T1000 (cell line): Measurements from ENCODE around the gene DNAAF1.

Source experiments
- DNase-seq: peaks from one replicate; lab custom pipeline; 2025; ENCODE audit warnings: mixed read lengths; lab: John Stamatoyannopoulos, UW

The DNAAF1 gene

GRCh38 chr16:84161037-84161436 is 15.9 kb downstream of the DNAAF1 start:
- no peak for DNase-seq

GRCh38 chr16:84161801-84162200 is 16.7 kb downstream of the DNAAF1 start:
- DNase-seq: no peak

- no peak for DNase-seq
These were observed 20.6 kb downstream of the DNAAF1 start for GRCh38 chr16:84165746-84166145.

- DNase-seq: no peak
These were observed 21.9 kb downstream of the DNAAF1 start for GRCh38 chr16:84166796-84167695.

- DNase-seq: no peak
These were observed 24.7 kb downstream of the DNAAF1 start for GRCh38 chr16:84169765-84170310.

- DNase-seq: no peak
These were observed 29.3 kb downstream of the DNAAF1 start for GRCh38 chr16:84174396-84174795.

GRCh38 chr16:84175350-84176081 is 30.4 kb downstream of the DNAAF1 start:
- no peak for DNase-seq

- DNase-seq: no peak
These were observed 31.3 kb downstream of the DNAAF1 start for GRCh38 chr16:84176192-84177053.

GRCh38 chr16:84177741-84178073 is 32.6 kb downstream of the DNAAF1 start:
- no peak for DNase-seq

- no peak for DNase-seq
These were observed 33.1 kb downstream of the DNAAF1 start for GRCh38 chr16:84178146-84178765.

GRCh38 chr16:84178892-84179611 is 33.9 kb downstream of the DNAAF1 start:
- no peak for DNase-seq

GRCh38 chr16:84179612-84180320 is 34.7 kb downstream of the DNAAF1 start:
- DNase-seq: no peak

GRCh38 chr16:84180519-84181140 is 35.5 kb downstream of the DNAAF1 start:
- no peak for DNase-seq

- DNase-seq: no peak
These were observed 36.2 kb downstream of the DNAAF1 start for GRCh38 chr16:84181144-84181915.

- no peak for DNase-seq
These were observed 37.0 kb downstream of the DNAAF1 start for GRCh38 chr16:84182104-84182503.

GRCh38 chr16:84182680-84183571 is 37.8 kb downstream of the DNAAF1 start:
- no peak for DNase-seq

- no peak for DNase-seq
These were observed 38.4 kb downstream of the DNAAF1 start for GRCh38 chr16:84183572-84183875.

GRCh38 chr16:84183911-84184591 is 38.9 kb downstream of the DNAAF1 start:
- no peak for DNase-seq
